GM12865 (cell line): ENCODE data around the gene U2AF1L4.

Experiments
- DNase-seq: peaks from one replicate; pipeline ENCODE4 v3.0.0; 2010; ENCODE audit warnings: low read depth
- H3K4me3 ChIP-seq: 2 replicates; pipeline ENCODE4 v1.5.1; 2011; ENCODE audit warnings: mild to moderate bottlenecking, low read depth, low read length, control low read depth
- TF ChIP-seq, protein P1 (sequence below): IDR thresholded peaks from 2 replicates; pipeline ENCODE4 v1.5.1; 2011; ENCODE audit warnings: low read length, control low read depth, low read depth, inconsistent platforms; ENCODE audit not compliant: insufficient read depth; ENCODE audit errors: missing control alignments

Gene U2AF1L4

GRCh38 chr19:35733180-35734125, 11.8 kb downstream of the U2AF1L4 start:
- TF ChIP-seq, protein P1, sequence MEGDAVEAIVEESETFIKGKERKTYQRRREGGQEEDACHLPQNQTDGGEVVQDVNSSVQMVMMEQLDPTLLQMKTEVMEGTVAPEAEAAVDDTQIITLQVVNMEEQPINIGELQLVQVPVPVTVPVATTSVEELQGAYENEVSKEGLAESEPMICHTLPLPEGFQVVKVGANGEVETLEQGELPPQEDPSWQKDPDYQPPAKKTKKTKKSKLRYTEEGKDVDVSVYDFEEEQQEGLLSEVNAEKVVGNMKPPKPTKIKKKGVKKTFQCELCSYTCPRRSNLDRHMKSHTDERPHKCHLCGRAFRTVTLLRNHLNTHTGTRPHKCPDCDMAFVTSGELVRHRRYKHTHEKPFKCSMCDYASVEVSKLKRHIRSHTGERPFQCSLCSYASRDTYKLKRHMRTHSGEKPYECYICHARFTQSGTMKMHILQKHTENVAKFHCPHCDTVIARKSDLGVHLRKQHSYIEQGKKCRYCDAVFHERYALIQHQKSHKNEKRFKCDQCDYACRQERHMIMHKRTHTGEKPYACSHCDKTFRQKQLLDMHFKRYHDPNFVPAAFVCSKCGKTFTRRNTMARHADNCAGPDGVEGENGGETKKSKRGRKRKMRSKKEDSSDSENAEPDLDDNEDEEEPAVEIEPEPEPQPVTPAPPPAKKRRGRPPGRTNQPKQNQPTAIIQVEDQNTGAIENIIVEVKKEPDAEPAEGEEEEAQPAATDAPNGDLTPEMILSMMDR: no peak
- H3K4me3 ChIP-seq: no peak overlapping the region
- DNase-seq: no peak

DNA sequence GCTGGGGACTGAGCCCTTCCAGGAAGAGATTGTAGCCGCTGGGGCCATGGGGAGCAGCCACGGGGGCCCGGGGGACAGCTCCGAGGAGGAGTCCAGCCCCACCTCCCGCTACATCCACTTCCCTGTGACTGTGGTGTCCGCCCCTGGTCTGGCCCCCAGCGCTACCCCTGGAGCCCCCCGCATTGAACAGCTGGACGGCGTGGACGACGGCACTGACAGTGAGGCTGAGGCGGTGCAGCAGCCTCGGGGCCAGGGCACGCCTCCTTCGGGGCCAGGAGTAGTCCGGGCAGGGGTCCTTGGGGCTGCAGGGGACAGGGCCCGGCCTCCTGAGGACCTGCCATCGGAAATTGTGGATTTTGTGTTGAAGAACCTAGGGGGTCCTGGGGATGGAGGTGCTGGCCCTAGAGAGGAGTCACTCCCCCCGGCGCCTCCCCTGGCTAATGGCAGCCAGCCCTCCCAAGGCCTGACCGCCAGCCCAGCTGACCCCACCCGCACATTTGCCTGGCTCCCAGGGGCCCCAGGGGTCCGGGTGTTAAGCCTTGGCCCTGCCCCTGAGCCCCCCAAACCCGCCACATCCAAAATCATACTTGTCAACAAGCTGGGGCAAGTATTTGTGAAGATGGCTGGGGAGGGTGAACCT, 12.6 kb downstream of the U2AF1L4 start:
- DNase-seq: no peak
- TF ChIP-seq, protein P1: no peak
- H3K4me3 ChIP-seq: no peak overlapping the region

- TF ChIP-seq, protein P1: no peak
- no peak overlapping the region for H3K4me3 ChIP-seq
- DNase-seq: no peak
Observed at GRCh38 chr19:35731779-35732405, 13.3 kb downstream of the U2AF1L4 start.

GRCh38 chr19:35731353-35731752, 13.9 kb downstream of the U2AF1L4 start:
- no peak for DNase-seq
- TF ChIP-seq, protein P1: no peak
- no peak overlapping the region for H3K4me3 ChIP-seq

DNA sequence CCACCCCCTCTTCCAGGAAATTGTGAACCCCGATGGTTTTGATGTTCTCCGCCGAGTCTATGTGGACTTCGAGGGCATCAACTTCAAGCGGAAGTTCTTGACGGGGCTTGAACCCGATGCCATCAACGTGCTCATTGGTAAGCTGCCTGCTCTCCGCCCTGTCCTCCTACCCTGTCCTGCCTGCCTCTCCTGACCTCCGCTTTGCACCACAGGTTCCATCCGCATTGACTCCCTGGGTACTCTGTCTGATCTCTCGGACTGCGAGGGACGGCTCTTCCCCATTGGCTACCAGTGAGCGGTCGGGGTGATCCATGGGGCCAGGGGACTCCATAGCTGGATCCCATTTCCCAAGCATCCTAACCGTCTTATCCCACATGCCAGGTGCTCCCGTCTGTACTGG, 14.9 kb downstream of the U2AF1L4 start:
- no peak for DNase-seq
- TF ChIP-seq, protein P1: no peak
- H3K4me3 ChIP-seq: no peak overlapping the region

GRCh38 chr19:35729763-35730162, 15.5 kb downstream of the U2AF1L4 start:
- DNase-seq: no peak
- no peak overlapping the region for H3K4me3 ChIP-seq
- TF ChIP-seq, protein P1: no peak
